Liver (tissue), 9 donors: ENCODE results near the gene MAP3K3. TPM values are rescaled to one million over a fixed set of nuclear protein-coding genes. Genes with fewer than 3 reads are reported as not detected.

ENCODE experiments used
- DNase-seq: peaks from one replicate; pipeline ENCODE4 v3.0.0-alpha.2; 2017; ENCODE audit warnings: low spot score
- H3K27ac ChIP-seq, 2 donors: one replicate each; pipeline ENCODE4 v1.7.0; 2013; ENCODE audit warnings: inconsistent platforms in 2 of 2, low read length in 2 of 2, control low read depth in 1 of 2, low read depth in 1 of 2, mild to moderate bottlenecking in 1 of 2
- H3K27me3 ChIP-seq, 4 donors: one replicate each; pipeline versions ENCODE4 v1.6.1 to v1.7.0; 2013; ENCODE audit warnings: low read length in 3 of 4, inconsistent platforms in 1 of 4, mild to moderate bottlenecking in 1 of 4, moderate library complexity in 1 of 4; ENCODE audit not compliant: control insufficient read depth in 4 of 4, insufficient read depth in 4 of 4
- H3K36me3 ChIP-seq, 4 donors: one replicate each; pipeline versions ENCODE4 v1.6.1 to v1.7.0; 2013; ENCODE audit warnings: low read length in 3 of 4, mild to moderate bottlenecking in 3 of 4, low read depth in 1 of 4, moderate library complexity in 1 of 4; ENCODE audit not compliant: control insufficient read depth in 4 of 4, insufficient read depth in 3 of 4
- H3K4me1 ChIP-seq, 4 donors: one replicate each; pipeline versions ENCODE4 v1.6.1 to v1.7.0; 2013; ENCODE audit warnings: low read length in 3 of 4, mild to moderate bottlenecking in 3 of 4, moderate library complexity in 1 of 4; ENCODE audit not compliant: control insufficient read depth in 4 of 4, insufficient read depth in 4 of 4
- H3K4me3 ChIP-seq, 3 donors: one replicate each; pipeline versions ENCODE4 v1.6.1 to v1.7.0; 2013; ENCODE audit warnings: low read length in 3 of 3, control low read depth in 1 of 3, low read depth in 1 of 3, mild to moderate bottlenecking in 1 of 3
- H3K9ac ChIP-seq, 2 donors: one replicate each; pipeline ENCODE4 v1.7.0; 2013; ENCODE audit warnings: low read length in 2 of 2, mild to moderate bottlenecking in 2 of 2, moderate library complexity in 2 of 2, control low read depth in 1 of 2, low read depth in 1 of 2
- H3K9me3 ChIP-seq, 4 donors: one replicate each; pipeline versions ENCODE4 v1.6.1 to v1.7.0; 2013; ENCODE audit warnings: low read length in 3 of 4; ENCODE audit not compliant: control insufficient read depth in 4 of 4
- EGR1 ChIP-seq, 2 donors: IDR thresholded peaks; 2 replicates each; pipeline ENCODE4 v1.6.1; 2016 to 2018; ENCODE audit warnings: antibody characterized with exemption in 2 of 2, low read depth in 2 of 2
- FOXA1 ChIP-seq: IDR thresholded peaks from 2 replicates; pipeline ENCODE4 v1.6.1; 2016; ENCODE audit warnings: antibody characterized with exemption
- FOXA2 ChIP-seq: IDR thresholded peaks from 2 replicates; pipeline ENCODE4 v1.6.1; 2016; ENCODE audit warnings: antibody characterized with exemption
- HNF4A ChIP-seq, 2 donors: conservative IDR thresholded peaks; 2 replicates each; pipeline ENCODE4 v1.6.1; 2016; ENCODE audit warnings: antibody characterized with exemption in 2 of 2, mild to moderate bottlenecking in 2 of 2
- HNF4G ChIP-seq: IDR thresholded peaks from 2 replicates; pipeline ENCODE4 v1.6.1; 2016; ENCODE audit warnings: antibody characterized with exemption
- JUND ChIP-seq, 2 donors: IDR thresholded peaks; 2 replicates each; pipeline ENCODE4 v1.6.1; 2016; ENCODE audit warnings: antibody characterized with exemption in 2 of 2
- NR2F2 ChIP-seq: IDR thresholded peaks from 2 replicates; pipeline ENCODE4 v1.6.1; 2016; ENCODE audit warnings: antibody characterized with exemption
- RAD21 ChIP-seq, 2 donors: IDR thresholded peaks; 2 replicates each; pipeline ENCODE4 v1.6.1; 2016; ENCODE audit warnings: antibody characterized with exemption in 2 of 2, mild to moderate bottlenecking in 2 of 2
- REST ChIP-seq: IDR thresholded peaks from 2 replicates; pipeline ENCODE4 v1.6.1; 2016; ENCODE audit warnings: antibody characterized with exemption, mild to moderate bottlenecking
- RXRA ChIP-seq, 2 donors: IDR thresholded peaks; 2 replicates each; pipeline ENCODE4 v1.6.1; 2017 to 2018; ENCODE audit warnings: antibody characterized with exemption in 2 of 2, mild to moderate bottlenecking in 1 of 2
- SP1 ChIP-seq: IDR thresholded peaks from 2 replicates; pipeline ENCODE4 v1.6.1; 2018; ENCODE audit warnings: antibody characterized with exemption, mild to moderate bottlenecking
- TAF1 ChIP-seq: conservative IDR thresholded peaks from 2 replicates; pipeline ENCODE4 v1.6.1; 2016; ENCODE audit warnings: antibody characterized with exemption, mild to moderate bottlenecking
- YY1 ChIP-seq: IDR thresholded peaks from 2 replicates; pipeline ENCODE4 v1.6.1; 2016; ENCODE audit warnings: antibody characterized with exemption, mild to moderate bottlenecking
- WGBS: extraction: QIAGEN DNeasy Blood & Tissue Kit; methylation state at CpG from one replicate; pipeline ENCODE4 v1.1.7; 2013; 5-methylcytosine and 5-hydroxymethylcytosine counted together
- polyA plus RNA-seq, 2 donors: library from polyadenylated mRNA; stranded (reverse) in 1 of 2; unstranded in 1 of 2; fragments of 200-250 nt in 1 of 2; fragments of >200 nt in 1 of 2; fragmentation: Nextera tagmentation in 1 of 2; extraction: Ambion mirVana in 1 of 2; gene quantifications; one replicate each; pipeline versions ENCODE4 v1.2.1 to v1.2.3, GENCODE V29; 2013 to 2015
- total RNA-seq, 2 donors: library from RNA; depleted of rRNA; stranded (reverse); fragments of >200 nt; gene quantifications; one replicate each; pipeline ENCODE4 v1.2.3, GENCODE V29; 2014
- TF ChIP-seq, protein P1 (sequence below): fragments of 150-350 bp; IDR thresholded peaks from 2 replicates; pipeline ENCODE4 v1.5.1; 2017; ENCODE audit warnings: improper control_type of control experiment, low read depth, low read length; ENCODE audit not compliant: missing input control
- TF ChIP-seq, protein P2 (sequence below): IDR thresholded peaks from 2 replicates; pipeline ENCODE4 v1.6.1; 2016; ENCODE audit warnings: antibody characterized with exemption
- TF ChIP-seq, protein P3 (sequence below): IDR thresholded peaks from 2 replicates; pipeline ENCODE4 v1.6.1; 2016; ENCODE audit warnings: antibody characterized with exemption
- TF ChIP-seq, protein P4 (sequence below): IDR thresholded peaks from 2 replicates; pipeline ENCODE4 v1.6.1; 2016; ENCODE audit warnings: antibody characterized with exemption
- donor health status: healthy.
- donor health status: healthy.
- donor health status: healthy.
- donor health status: healthy.
- donor health status: healthy.

Gene MAP3K3
- total and polyA plus RNA-seq, 4 donors = 3.9 to 28.7 (median 11.0) TPM

- H3K27me3 ChIP-seq = no peaks in the 10 kb centered on the region
- H3K4me3 ChIP-seq = no peak overlapping the region
- TF ChIP-seq, protein P1, sequence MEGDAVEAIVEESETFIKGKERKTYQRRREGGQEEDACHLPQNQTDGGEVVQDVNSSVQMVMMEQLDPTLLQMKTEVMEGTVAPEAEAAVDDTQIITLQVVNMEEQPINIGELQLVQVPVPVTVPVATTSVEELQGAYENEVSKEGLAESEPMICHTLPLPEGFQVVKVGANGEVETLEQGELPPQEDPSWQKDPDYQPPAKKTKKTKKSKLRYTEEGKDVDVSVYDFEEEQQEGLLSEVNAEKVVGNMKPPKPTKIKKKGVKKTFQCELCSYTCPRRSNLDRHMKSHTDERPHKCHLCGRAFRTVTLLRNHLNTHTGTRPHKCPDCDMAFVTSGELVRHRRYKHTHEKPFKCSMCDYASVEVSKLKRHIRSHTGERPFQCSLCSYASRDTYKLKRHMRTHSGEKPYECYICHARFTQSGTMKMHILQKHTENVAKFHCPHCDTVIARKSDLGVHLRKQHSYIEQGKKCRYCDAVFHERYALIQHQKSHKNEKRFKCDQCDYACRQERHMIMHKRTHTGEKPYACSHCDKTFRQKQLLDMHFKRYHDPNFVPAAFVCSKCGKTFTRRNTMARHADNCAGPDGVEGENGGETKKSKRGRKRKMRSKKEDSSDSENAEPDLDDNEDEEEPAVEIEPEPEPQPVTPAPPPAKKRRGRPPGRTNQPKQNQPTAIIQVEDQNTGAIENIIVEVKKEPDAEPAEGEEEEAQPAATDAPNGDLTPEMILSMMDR = no peak
- TF ChIP-seq FOXA2 = no peak
- no peak for TF ChIP-seq JUND (IDR thresholded peaks at IDR 0.05)
- no peak for TF ChIP-seq TAF1
- TF ChIP-seq REST = no peak
- no peak for TF ChIP-seq RAD21 (IDR thresholded peaks at IDR 0.05)
- TF ChIP-seq RXRA (IDR thresholded peaks at IDR 0.05) = no peak
- TF ChIP-seq NR2F2 = no peak
- TF ChIP-seq, protein P2, sequence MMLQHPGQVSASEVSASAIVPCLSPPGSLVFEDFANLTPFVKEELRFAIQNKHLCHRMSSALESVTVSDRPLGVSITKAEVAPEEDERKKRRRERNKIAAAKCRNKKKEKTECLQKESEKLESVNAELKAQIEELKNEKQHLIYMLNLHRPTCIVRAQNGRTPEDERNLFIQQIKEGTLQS = no peak
- TF ChIP-seq SP1 = no peak
- TF ChIP-seq HNF4A (conservative IDR thresholded peaks at IDR 0.05) = no peak
- TF ChIP-seq, protein P3, sequence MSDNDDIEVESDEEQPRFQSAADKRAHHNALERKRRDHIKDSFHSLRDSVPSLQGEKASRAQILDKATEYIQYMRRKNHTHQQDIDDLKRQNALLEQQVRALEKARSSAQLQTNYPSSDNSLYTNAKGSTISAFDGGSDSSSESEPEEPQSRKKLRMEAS = no peak
- TF ChIP-seq, protein P4, sequence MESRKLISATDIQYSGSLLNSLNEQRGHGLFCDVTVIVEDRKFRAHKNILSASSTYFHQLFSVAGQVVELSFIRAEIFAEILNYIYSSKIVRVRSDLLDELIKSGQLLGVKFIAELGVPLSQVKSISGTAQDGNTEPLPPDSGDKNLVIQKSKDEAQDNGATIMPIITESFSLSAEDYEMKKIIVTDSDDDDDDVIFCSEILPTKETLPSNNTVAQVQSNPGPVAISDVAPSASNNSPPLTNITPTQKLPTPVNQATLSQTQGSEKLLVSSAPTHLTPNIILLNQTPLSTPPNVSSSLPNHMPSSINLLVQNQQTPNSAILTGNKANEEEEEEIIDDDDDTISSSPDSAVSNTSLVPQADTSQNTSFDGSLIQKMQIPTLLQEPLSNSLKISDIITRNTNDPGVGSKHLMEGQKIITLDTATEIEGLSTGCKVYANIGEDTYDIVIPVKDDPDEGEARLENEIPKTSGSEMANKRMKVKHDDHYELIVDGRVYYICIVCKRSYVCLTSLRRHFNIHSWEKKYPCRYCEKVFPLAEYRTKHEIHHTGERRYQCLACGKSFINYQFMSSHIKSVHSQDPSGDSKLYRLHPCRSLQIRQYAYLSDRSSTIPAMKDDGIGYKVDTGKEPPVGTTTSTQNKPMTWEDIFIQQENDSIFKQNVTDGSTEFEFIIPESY = no peak
- TF ChIP-seq YY1 = no peak
- TF ChIP-seq EGR1 (IDR thresholded peaks at IDR 0.05; ENCODE audit: low read depth in 2 of 2) = no peak
- TF ChIP-seq FOXA1 = no peak
- no peak for TF ChIP-seq HNF4G
- H3K4me1 ChIP-seq = no peaks in the 10 kb centered on the region
- 97% methylated on average over 14 of the region's 14 CpGs for WGBS
- H3K9ac ChIP-seq = no peak overlapping the region
- no peaks in the 10 kb centered on the region for H3K9me3 ChIP-seq
- peaks cover 21 to 63% (median 61%) of the 10 kb centered on the region in 4 donors for H3K36me3 ChIP-seq
- DNase-seq = no peak
- H3K27ac ChIP-seq = no peak overlapping the region
Observed at GRCh38 chr17:63689479-63689878, 67.3 kb downstream of the MAP3K3 start.
